ENCODE measurements around the gene LRBA. TPM values are rescaled to one million over a fixed set of nuclear protein-coding genes. Genes with fewer than 3 reads are reported as not detected.

Gene LRBA
- total RNA-seq, 4 donors from 2014 or later = 13.3 to 21.2 (median 20.1) TPM

- H3K9me3 ChIP-seq = no peaks in the 10 kb centered on the region
- no peaks in the 10 kb centered on the region for H3K4me1 ChIP-seq
- no peaks in the 10 kb centered on the region for H3K27me3 ChIP-seq
- H3K36me3 ChIP-seq = no peaks in the 10 kb centered on the region
- intact Hi-C loops (cut with DNase I) = no loop called here
- H3K4me3 ChIP-seq = no peak overlapping the region
- no peak for TF ChIP-seq EP300 (IDR thresholded peaks at IDR 0.05)
- TF ChIP-seq CTCF (IDR thresholded peaks at IDR 0.05) = no peak
- TF ChIP-seq POLR2AphosphoS5 (IDR thresholded peaks at IDR 0.05) = no peak
- TF ChIP-seq POLR2A (IDR thresholded peaks at IDR 0.05; ENCODE audit: low read depth) = no peak
- over 99% methylated on average over 3 of the region's 3 CpGs for WGBS
- DNase-seq (ENCODE audit: extremely low spot score) = no peak
- no peak overlapping the region for H3K27ac ChIP-seq (replicated peaks in 1 of 4)
These were observed 36.1 kb downstream of the LRBA start for GRCh38 chr4:150978738-150979575.

- peaks cover 0 to 5% (median 2%) of the 10 kb centered on the region in 4 donors for H3K4me1 ChIP-seq
- no peak for TF ChIP-seq POLR2A (IDR thresholded peaks at IDR 0.05; ENCODE audit: low read depth)
- TF ChIP-seq POLR2AphosphoS5 (IDR thresholded peaks at IDR 0.05) = no peak
- DNase-seq (ENCODE audit: extremely low spot score) = no peak
- H3K27ac ChIP-seq (replicated peaks in 1 of 4) = no peak overlapping the region
- H3K27me3 ChIP-seq = no peaks in the 10 kb centered on the region
- no peak overlapping the region for H3K4me3 ChIP-seq
- H3K9me3 ChIP-seq = no peaks in the 10 kb centered on the region
- WGBS = 85% methylated on average over 11 of the region's 11 CpGs
- no peaks in the 10 kb centered on the region for H3K36me3 ChIP-seq
- intact Hi-C loops (cut with DNase I) = no loop called here
These were observed 38.5 kb downstream of the LRBA start for GRCh38 chr4:150976478-150977118.

- intact Hi-C loops (cut with DNase I) = no loop called here
- TF ChIP-seq EP300 (IDR thresholded peaks at IDR 0.05) (no peak), POLR2A (IDR thresholded peaks at IDR 0.05; ENCODE audit: low read depth) (no peak), CTCF (IDR thresholded peaks at IDR 0.05) (no peak), POLR2AphosphoS5 (IDR thresholded peaks at IDR 0.05) (no peak)
- H3K27ac ChIP-seq (replicated peaks in 1 of 4) = no peak overlapping the region
- no peaks in the 10 kb centered on the region for H3K27me3 ChIP-seq
- H3K4me1 ChIP-seq = peaks cover 0 to 5% (median 2%) of the 10 kb centered on the region in 4 donors
- H3K36me3 ChIP-seq = no peaks in the 10 kb centered on the region
- WGBS = 84% methylated on average over 1 of the region's 1 CpG
- no peaks in the 10 kb centered on the region for H3K9me3 ChIP-seq
- DNase-seq (ENCODE audit: extremely low spot score) = no peak
- H3K4me3 ChIP-seq = no peak overlapping the region
These were observed 40.3 kb downstream of the LRBA start for GRCh38 chr4:150974750-150975149.

DNA sequence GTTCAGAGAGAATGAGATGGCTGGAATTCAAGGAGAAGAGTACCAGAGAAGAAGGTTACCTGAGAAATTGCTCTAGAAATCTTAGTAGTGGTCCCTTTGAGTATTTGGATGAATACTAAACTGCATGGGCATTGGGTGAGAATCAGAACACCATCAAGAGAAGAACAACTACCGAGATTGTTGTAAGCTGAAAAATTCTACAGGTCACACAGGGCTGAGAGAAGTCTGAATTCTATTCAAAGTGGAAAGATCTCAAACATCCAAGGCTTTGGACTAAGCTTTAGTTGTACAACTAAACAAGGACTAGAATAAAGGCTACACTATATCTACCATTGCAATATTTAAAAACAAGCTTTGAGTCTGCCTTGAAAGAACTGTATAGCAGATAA, 40.8 kb downstream of the LRBA start:
- intact Hi-C loops (cut with DNase I) = no loop called here
- no peaks in the 10 kb centered on the region for H3K36me3 ChIP-seq
- no peaks in the 10 kb centered on the region for H3K27me3 ChIP-seq
- H3K27ac ChIP-seq (replicated peaks in 1 of 4) = no peak overlapping the region
- TF ChIP-seq POLR2AphosphoS5 (IDR thresholded peaks at IDR 0.05) (no peak), CTCF (IDR thresholded peaks at IDR 0.05) (no peak), POLR2A (IDR thresholded peaks at IDR 0.05; ENCODE audit: low read depth) (no peak), EP300 (IDR thresholded peaks at IDR 0.05) (no peak)
- H3K4me1 ChIP-seq = peaks cover 0 to 5% (median 2%) of the 10 kb centered on the region in 4 donors
- WGBS = 100% methylated on average over 1 of the region's 1 CpG
- no peak for DNase-seq (ENCODE audit: extremely low spot score)
- H3K9me3 ChIP-seq = no peaks in the 10 kb centered on the region
- H3K4me3 ChIP-seq = no peak overlapping the region

GRCh38 chr4:150973626-150974251, 41.3 kb downstream of the LRBA start:
- intact Hi-C loops (cut with DNase I) = no loop called here
- no peaks in the 10 kb centered on the region for H3K27me3 ChIP-seq
- no peak for DNase-seq (ENCODE audit: extremely low spot score)
- peaks cover 0 to 5% (median 2%) of the 10 kb centered on the region in 4 donors for H3K4me1 ChIP-seq
- no peaks in the 10 kb centered on the region for H3K36me3 ChIP-seq
- no peaks in the 10 kb centered on the region for H3K9me3 ChIP-seq
- H3K4me3 ChIP-seq = no peak overlapping the region
- no peak for TF ChIP-seq POLR2A (IDR thresholded peaks at IDR 0.05; ENCODE audit: low read depth)
- TF ChIP-seq EP300 (IDR thresholded peaks at IDR 0.05) = no peak
- no peak for TF ChIP-seq POLR2AphosphoS5 (IDR thresholded peaks at IDR 0.05)
- TF ChIP-seq CTCF (IDR thresholded peaks at IDR 0.05) = no peak
- H3K27ac ChIP-seq (replicated peaks in 1 of 4) = no peak overlapping the region
- 92% methylated on average over 6 of the region's 6 CpGs for WGBS
